HUDEP-2 (cell line): ENCODE results near the gene CKLF.
"Not testable (repeated sequence)": the region's sequence is repeated elsewhere in the genome, so short reads cannot be mapped to it uniquely, and the experiment has no call there.

ENCODE experiments used
- DNase-seq, 76 experiments: peaks; one replicate each; lab custom pipeline; 2025; ENCODE audit not compliant: unreplicated experiment in 76 of 76; lab: John Stamatoyannopoulos, UW

Gene CKLF

GRCh38 chr16:66552286-66553177 is at the start of gene CKLF:
Gene CKLF (plus strand): TSS chr16:66552576. CDS start chr16:66552716, 140 bp downstream.
- peak in 73 of 76 experiments; percentile 22 to 92 (median 80) for DNase-seq

- DNase-seq, result no peak
These were observed 49.3 kb upstream of the CKLF start for GRCh38 chr16:66503030-66503429.

GRCh38 chr16:66503612-66504011 is 48.8 kb upstream of the CKLF start:
- no peak for DNase-seq

- DNase-seq, result no peak
These were observed 44.6 kb upstream of the CKLF start for GRCh38 chr16:66507731-66508239.

GRCh38 chr16:66508248-66508913 is 44.0 kb upstream of the CKLF start:
- no peak for DNase-seq

- DNase-seq, result no peak
These were observed 43.4 kb upstream of the CKLF start for GRCh38 chr16:66508914-66509496.

GRCh38 chr16:66509576-66509975 is 42.8 kb upstream of the CKLF start:
- no peak for DNase-seq

GRCh38 chr16:66510298-66510697 is 42.1 kb upstream of the CKLF start:
- DNase-seq, result no peak

GRCh38 chr16:66510711-66511601 is 41.4 kb upstream of the CKLF start:
- DNase-seq, result no peak

GRCh38 chr16:66511602-66512271 is 40.6 kb upstream of the CKLF start:
- peak in 32 of 76 experiments; percentile 6 to 65 (median 28) for DNase-seq

- DNase-seq, result no peak
These were observed 39.9 kb upstream of the CKLF start for GRCh38 chr16:66512272-66513110.

- no peak for DNase-seq
These were observed 39.2 kb upstream of the CKLF start for GRCh38 chr16:66513111-66513723.

- not testable (repeated sequence) for DNase-seq
These were observed 38.0 kb upstream of the CKLF start for GRCh38 chr16:66514391-66514790.

GRCh38 chr16:66514980-66515595 is 37.3 kb upstream of the CKLF start:
- DNase-seq, result not testable (repeated sequence)

GRCh38 chr16:66515596-66516508 is 36.5 kb upstream of the CKLF start:
- peak in 6 of 76 experiments; percentile 2 to 20 (median 6) for DNase-seq

- no peak for DNase-seq
These were observed 35.9 kb upstream of the CKLF start for GRCh38 chr16:66516509-66516807.
